Measurements from ENCODE around the gene SRBD1.

GRCh38 chr2:45368792-45369191, 242.3 kb downstream of the SRBD1 start:
- TF ChIP-seq CTCF (IDR thresholded peaks at IDR 0.05) = no peak
- no peak for TF ChIP-seq POLR2AphosphoS5 (IDR thresholded peaks at IDR 0.05)

Data from transverse colon (tissue), 4 donors.